GM12874 (cell line): ENCODE results near the gene RPGR.

Source experiments
- CTCF ChIP-seq: IDR thresholded peaks from 2 replicates; pipeline ENCODE4 v1.5.1; 2011; ENCODE audit warnings: low read depth, mild to moderate bottlenecking, control low read depth, low read length, moderate library complexity; ENCODE audit not compliant: insufficient read depth

The RPGR gene

DNA sequence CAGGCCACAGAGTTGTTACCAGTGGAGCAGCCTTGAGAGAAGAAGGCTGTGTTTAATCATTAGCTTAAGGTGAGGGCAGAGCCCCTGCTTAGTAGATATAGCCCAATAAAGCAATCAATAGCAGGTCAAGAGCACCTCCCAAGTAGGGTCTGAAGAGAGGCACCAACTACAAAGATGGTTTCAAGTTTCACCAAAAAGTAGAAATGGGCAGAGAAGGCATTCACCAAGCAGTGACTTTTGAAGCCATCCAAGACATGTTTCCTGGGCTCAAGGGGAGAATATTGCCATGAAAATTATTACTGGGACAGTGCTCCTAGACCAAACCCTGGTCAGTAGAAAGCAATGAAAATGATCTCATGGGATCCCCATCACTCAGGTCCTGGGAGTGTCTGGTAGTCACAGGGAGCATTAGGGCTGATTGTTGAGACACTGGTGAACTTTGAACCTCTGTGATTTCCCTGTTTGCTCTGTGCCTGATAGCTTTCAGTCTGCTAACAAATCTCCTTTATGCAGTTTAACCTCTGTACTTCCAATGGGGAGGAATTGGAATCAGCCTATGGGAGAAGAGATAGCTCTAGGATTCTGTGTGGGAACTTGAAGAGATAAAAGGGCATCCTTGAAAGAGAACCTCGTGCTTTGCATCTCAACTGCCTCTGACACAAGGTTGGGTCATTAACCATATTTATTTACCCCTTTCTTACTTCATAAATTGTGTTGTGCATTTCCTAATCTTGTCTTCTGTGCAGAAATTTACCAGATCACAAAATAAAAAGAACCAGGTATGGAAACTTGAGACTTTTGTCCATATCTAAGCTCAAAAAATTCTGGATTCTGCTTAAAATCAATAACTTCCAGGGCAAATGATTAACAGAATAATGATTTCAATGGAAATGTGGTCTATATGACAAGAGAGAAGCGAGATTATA is 15.8 kb upstream of the RPGR start:
- no peak for TF ChIP-seq CTCF

GRCh38 chrX:38341442-38341841 is 14.1 kb upstream of the RPGR start:
- no peak for TF ChIP-seq CTCF

GRCh38 chrX:38336538-38337240 is 9.4 kb upstream of the RPGR start:
- TF ChIP-seq CTCF: no peak

- TF ChIP-seq CTCF: no peak
These were observed 8.1 kb upstream of the RPGR start for GRCh38 chrX:38335382-38335781.

DNA sequence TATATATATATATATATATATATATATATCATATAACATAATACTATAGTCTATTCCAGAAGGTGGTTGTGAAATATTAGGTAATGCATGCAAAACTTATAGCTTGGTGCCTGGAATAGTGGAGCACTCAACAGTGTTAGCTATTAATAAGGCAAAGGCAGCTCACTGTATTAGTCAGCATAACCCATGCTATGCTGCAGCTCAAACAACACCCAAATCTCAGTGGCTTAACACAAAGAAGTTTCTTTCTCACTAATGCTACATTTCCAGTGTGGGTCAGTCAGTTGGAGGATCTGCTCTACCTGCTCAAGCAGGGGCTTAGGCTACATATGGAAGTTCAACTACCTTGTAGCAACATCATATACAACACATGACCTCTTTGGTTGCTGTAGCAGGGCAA is 5.2 kb upstream of the RPGR start:
- TF ChIP-seq CTCF: no peak

GRCh38 chrX:38327775-38328081 is 419 bp upstream of the RPGR start:
- TF ChIP-seq CTCF: no peak

DNA sequence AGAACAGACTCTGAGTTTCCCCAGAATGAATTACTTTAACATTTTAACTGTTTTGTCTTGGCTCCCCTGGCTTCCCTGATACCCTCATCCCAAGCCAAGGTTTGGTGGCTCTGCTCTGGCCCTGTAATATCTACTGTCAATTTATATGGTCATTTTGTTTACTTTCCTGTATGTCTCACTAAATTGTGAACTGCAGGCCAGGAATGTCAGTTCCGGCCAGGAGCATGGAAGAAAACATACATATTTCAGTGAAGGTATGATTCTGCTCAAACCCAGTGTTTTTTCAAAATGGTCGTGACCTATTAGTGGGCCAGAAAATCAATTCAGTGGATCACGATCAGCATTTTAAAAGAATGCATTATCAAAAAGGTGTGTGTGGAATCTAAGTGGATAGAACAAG is 1.2 kb downstream of the RPGR start:
- no peak for TF ChIP-seq CTCF
